ENCODE data around the gene ZC3H10. TPM values are rescaled to one million over a fixed set of nuclear protein-coding genes. Genes with fewer than 3 reads are reported as not detected.

Gene ZC3H10
- total RNA-seq (2021; fragmentation: NEBNext Ultra II Directional; extraction: Animal tissue kit (Norgen Biotek cat#: 25700)) (11.2 and 12.5 TPM in 2 replicates), polyA plus RNA-seq (2011; rRNA removed) (4.0 and 5.1 TPM in 2 replicates), polyA minus RNA-seq (2011; rRNA and poly(A)+ RNA removed) (10.7 and 15.3 TPM in 2 replicates)
- 4.3 TPM for polyA plus RNA-seq (2011; cell fraction: cytosol; rRNA removed)
- polyA plus RNA-seq (2011; cell fraction: nucleus; rRNA removed) = 7.6 TPM
- 4.6 to 7.7 TPM (median 5.1 TPM) in 4 replicates for polyA plus RNA-seq (2012, experiment 1 of 2)
- 3.7 TPM for polyA plus RNA-seq (2012, experiment 2 of 2)
- polyA plus RNA-seq (2013, experiment 1 of 2) = 4.2 TPM
- 3.9 TPM for polyA plus RNA-seq (2013, experiment 2 of 2)
- polyA minus RNA-seq (2011; cell fraction: cytosol; rRNA and poly(A)+ RNA removed) = 7.1 TPM
- 34.0 TPM for polyA minus RNA-seq (2011; cell fraction: nucleus; rRNA and poly(A)+ RNA removed)
- long read RNA-seq, experiment 1, partial matches to known transcripts = 1 of 2 reads
- long read RNA-seq, experiment 1, other reads (novel, unspliced or antisense) = 0 of 2 reads
- long read RNA-seq, experiment 2, full-length matches to known transcripts = 6 of 7 reads
- long read RNA-seq, experiment 2, partial matches to known transcripts = 0 of 7 reads
- long read RNA-seq, experiment 2, other reads (novel, unspliced or antisense) = 1 of 7 reads

- no peak within 1 kb of the TSS for H2AK5ac ChIP-seq (ENCODE audit: low read depth, low read length)
- DNase-seq (ENCODE audit: low read depth in 1 of 2, low spot score in 2 of 2) = peak; percentile 96 to 100
- no peak within 1 kb of the TSS for H3K23ac ChIP-seq (ENCODE audit: insufficient read length)
- H3K27me3 ChIP-seq (replicated peaks in 1 of 4; ENCODE audit: control insufficient read depth in 3 of 4, extremely low read depth in 1 of 4, insufficient read depth in 3 of 4, low read length in 3 of 4) = no peaks in the 10 kb centered on the region
- peaks cover 0 to 9% (median 5%) of the 10 kb centered on the region in 4 experiments; a peak in 5 of 7 replicates for H3K4me1 ChIP-seq (replicated peaks in 1 of 4; ENCODE audit: control insufficient read depth in 3 of 4, insufficient read depth in 4 of 4, low read length in 3 of 4)
- H2BK120ac ChIP-seq (replicated peaks; ENCODE audit: low read depth, low read length) = no peak within 1 kb of the TSS
- H2BK15ac ChIP-seq (ENCODE audit: low read length) = peak within 1 kb of the TSS; percentile 83; the same call in 1 of the 2 replicates
- 2% methylated on average over 61 of the region's 61 CpGs; no CpG with 5 or more reads in 1 of the 2 experiments for WGBS, 2 experiments (ENCODE audit: extremely low coverage in 1 of 2, insufficient coverage in 1 of 2, insufficient read length in 1 of 2, insufficient replicate concordance in 2 of 2, low coverage in 1 of 2, low lambda C conversion rate in 2 of 2, missing lambda C conversion rate in 1 of 2)
- H4K91ac ChIP-seq (replicated peaks; ENCODE audit: insufficient read length, low read length) = no peak within 1 kb of the TSS
- peaks cover 3 to 13% of the 10 kb centered on the region in 2 experiments; a peak in 3 of 4 replicates for H3K79me2 ChIP-seq (ENCODE audit: control insufficient read depth in 1 of 2, insufficient read depth in 2 of 2, low read length in 2 of 2)
- no peak within 1 kb of the TSS; the same call in 1 of the 2 replicates for H2AFZ ChIP-seq (ENCODE audit: low read length)
- no peak within 1 kb of the TSS for H3K4ac ChIP-seq (replicated peaks; ENCODE audit: insufficient read length, low read depth, low read length)
- FAIRE-seq = peak; percentile 82
- ChIA-PET POLR2A (ENCODE audit: partially characterized antibody) (interaction anchor here (0.6 to 7.1 kb wide), 34 partner anchors 10 to 314 kb away, joined by 3 to 267 read pairs (median 5); partner anchors contain the start of genes ANKRD52, CNPY2, COQ10A and DNAJC14), CTCF (ENCODE audit: partially characterized antibody) (interaction anchor here (0.5 to 5.3 kb wide), 24 partner anchors 12 to 138 kb away, joined by 3 to 47 read pairs (median 6); partner anchors contain the start of genes ESYT1, MYL6B, PA2G4 and RNF41)
- no peak within 1 kb of the TSS; the same call in 1 of the 2 replicates for H2BK12ac ChIP-seq (ENCODE audit: low read depth, low read length)
- peaks cover 0 to 3% of the 10 kb centered on the region in 2 experiments for H4K20me1 ChIP-seq (replicated peaks in 1 of 2; ENCODE audit: control insufficient read depth in 1 of 2, insufficient read depth in 2 of 2, low read length in 2 of 2)
- peak within 1 kb of the TSS; percentile 85 to 99 (median 96) for H3K4me3 ChIP-seq (ENCODE audit: extremely low read depth in 1 of 4, insufficient read depth in 2 of 4, low read depth in 3 of 4, low read length in 4 of 4)
- H4K5ac ChIP-seq (ENCODE audit: insufficient read length, low read depth, low read length) = peak within 1 kb of the TSS; percentile 93
- peak within 1 kb of the TSS; percentile 96 to 99 for H3K4me2 ChIP-seq (ENCODE audit: insufficient read depth in 1 of 2, low read depth in 2 of 2, low read length in 2 of 2)
- H3K27ac ChIP-seq (ENCODE audit: low read depth, low read length) = peak within 1 kb of the TSS; percentile 97
- H4K8ac ChIP-seq (ENCODE audit: extremely low read depth, insufficient read depth, low read length) = no peak within 1 kb of the TSS
- H3K79me1 ChIP-seq (ENCODE audit: low read depth, low read length) = no peaks in the 10 kb centered on the region; the same call in 1 of the 2 replicates
- no peak within 1 kb of the TSS for H2BK20ac ChIP-seq (ENCODE audit: low read length)
- no peak within 1 kb of the TSS for H3K14ac ChIP-seq (ENCODE audit: insufficient read length)
- H2BK5ac ChIP-seq (ENCODE audit: low read depth, low read length) = peak within 1 kb of the TSS; percentile 98
- peak within 1 kb of the TSS; percentile 100; the same call in 1 of the 2 replicates for H3K18ac ChIP-seq (ENCODE audit: extremely low read depth, low read length)
- peaks cover 5 to 23% (median 13%) of the 10 kb centered on the region in 4 experiments; a peak in 7 of 8 replicates for H3K36me3 ChIP-seq (ENCODE audit: control insufficient read depth in 2 of 4, insufficient read depth in 4 of 4, low read length in 3 of 4)
- peak within 1 kb of the TSS; percentile 78 for H3K56ac ChIP-seq (replicated peaks; ENCODE audit: insufficient read length, low read depth, low read length)
- peak within 1 kb of the TSS; percentile 93 to 100 (median 98) for H3K9ac ChIP-seq (replicated peaks in 1 of 4; ENCODE audit: extremely low read depth in 1 of 4, low read depth in 3 of 4, low read length in 3 of 4)
- H3K23me2 ChIP-seq (ENCODE audit: low read depth, low read length) = peaks cover 10% of the 10 kb centered on the region
- no peaks in the 10 kb centered on the region for H3K9me3 ChIP-seq (ENCODE audit: insufficient read depth in 2 of 2, low read depth in 1 of 2, low read length in 1 of 2)
- TF ChIP-seq ATF2 (IDR thresholded peaks at IDR 0.05; ENCODE audit: low read length) (peak; percentile 96), KDM4A (IDR thresholded peaks at IDR 0.05; ENCODE audit: low read depth, low read length, severe bottlenecking) (peak; percentile 57), RNF2 (IDR thresholded peaks at IDR 0.05; ENCODE audit: borderline replicate concordance, low read depth, low read length, missing control alignments, poor library complexity, severe bottlenecking) (no peak), ASH2L (IDR thresholded peaks at IDR 0.05; ENCODE audit: low read length) (no peak), YY1 (IDR thresholded peaks at IDR 0.05; ENCODE audit: low read depth, low read length) (no peak)
Measured at GRCh38 chr12:56117778-56118687, at the start of gene ZC3H10. Gene ZC3H10, plus strand, starts transcription at chr12:56118266. Its CDS starts 2,297 bp downstream, at chr12:56120563.

Measured in H1 (cell line).